Natural killer cell (primary cell): Measurements from ENCODE around the gene SULF2. TPM values are rescaled to one million over a fixed set of nuclear protein-coding genes. Genes with fewer than 3 reads are reported as not detected.

Source experiments
- ATAC-seq, 3 donors: fragments of 150-1000 bp in 2 of 3; fragments of 200-7000 bp in 1 of 3; cut with Tn5 transposase; 1 replicate in 1 of 3; 2 replicates in 2 of 3; pipeline ENCODE4 v1.10.0; 2021; ENCODE audit warnings: mild to moderate bottlenecking in 2 of 3, moderate library complexity in 2 of 3
- DNase-seq, 2 donors: peaks; one replicate each; pipeline versions ENCODE4 v3.0.0 to v3.0.0-alpha.2; 2013 to 2021; ENCODE audit warnings: mixed read lengths in 1 of 2
- H3K27ac ChIP-seq: one replicate; pipeline ENCODE4 v1.5.1; 2013; ENCODE audit warnings: mild to moderate bottlenecking, low read length
- H3K27me3 ChIP-seq: one replicate; pipeline ENCODE4 v1.6.1; 2013; ENCODE audit warnings: low read length; ENCODE audit not compliant: control insufficient read depth, insufficient read depth
- H3K36me3 ChIP-seq: one replicate; pipeline ENCODE4 v1.6.1; 2013; ENCODE audit warnings: low read length; ENCODE audit not compliant: control insufficient read depth, insufficient read depth
- H3K4me1 ChIP-seq: one replicate; pipeline ENCODE4 v1.6.1; 2013; ENCODE audit warnings: low read length; ENCODE audit not compliant: control insufficient read depth, insufficient read depth
- H3K4me3 ChIP-seq: one replicate; pipeline ENCODE4 v1.5.1; 2013; ENCODE audit warnings: low read length
- H3K9me3 ChIP-seq: one replicate; pipeline ENCODE4 v1.6.1; 2013; ENCODE audit warnings: low read length; ENCODE audit not compliant: control insufficient read depth, insufficient read depth
- H3K27ac Mint-ChIP-seq, 2 donors: one replicate each; pipeline ENCODE4 v1.8.0; 2022; ENCODE audit warnings: mild to moderate bottlenecking in 2 of 2, mixed read lengths in 2 of 2, moderate library complexity in 1 of 2
- H3K27me3 Mint-ChIP-seq, 2 donors: one replicate each; pipeline ENCODE4 v1.8.0; 2022; ENCODE audit warnings: low read depth in 2 of 2, mixed read lengths in 2 of 2
- H3K36me3 Mint-ChIP-seq: one replicate; pipeline ENCODE4 v1.8.0; 2022; ENCODE audit warnings: mixed read lengths
- H3K4me1 Mint-ChIP-seq, 2 donors: one replicate each; pipeline ENCODE4 v1.8.0; 2022; ENCODE audit warnings: mixed read lengths in 2 of 2
- H3K4me3 Mint-ChIP-seq: one replicate; pipeline ENCODE4 v1.8.0; 2022; ENCODE audit warnings: mild to moderate bottlenecking, moderate library complexity, mixed read lengths
- H3K9me3 Mint-ChIP-seq, 2 donors: one replicate each; pipeline ENCODE4 v1.8.0; 2022; ENCODE audit warnings: mixed read lengths in 2 of 2
- CTCF ChIP-seq: fragments of 200-600 bp; IDR thresholded peaks from one replicate; pipeline ENCODE4 v1.8.0; 2022; ENCODE audit warnings: antibody characterized with exemption
- WGBS: methylation state at CpG from one replicate; pipeline ENCODE4 v1.1.7; 2013; ENCODE audit warnings: missing lambda C conversion rate; ENCODE audit not compliant: insufficient coverage; 5-methylcytosine and 5-hydroxymethylcytosine counted together
- intact Hi-C: fragments of 100-400 bp; cut with micrococcal nuclease; formaldehyde crosslinking; loops from one replicate; pipeline ENCODE4 v1.14.2; 2022
- total RNA-seq, 4 donors: library from RNA; stranded (reverse); fragments of 120-200 nt in 1 of 4; gene quantifications; one replicate each; pipeline versions ENCODE4 v1.2.3 to v1.2.4, GENCODE V29; 2013 to 2022

SULF2 gene
- total RNA-seq, 3 donors from 2014 or later (not counting 1 experiment from before 2014, with no cell fraction given): 8.1 to 48.7 (median 12.3) TPM

- Mint-ChIP-seq H3K27me3 (peaks cover 0 to 2% of the 10 kb centered on the region in 2 donors), H3K27ac (no peak overlapping the region), H3K9me3 (no peaks in the 10 kb centered on the region), H3K4me3 (no peak overlapping the region), H3K4me1 (peaks cover 21 to 25% of the 10 kb centered on the region in 2 donors), H3K36me3 (no peaks in the 10 kb centered on the region)
- DNase-seq (no peak), ATAC-seq (no peak)
- H3K36me3 ChIP-seq: no peaks in the 10 kb centered on the region
- no peaks in the 10 kb centered on the region for H3K9me3 ChIP-seq
- no peak overlapping the region for H3K27ac ChIP-seq
- WGBS: 55% methylated on average over 11 of the region's 11 CpGs
- H3K27me3 ChIP-seq: no peaks in the 10 kb centered on the region
- H3K4me1 ChIP-seq: peaks cover 21% of the 10 kb centered on the region
- no peak for TF ChIP-seq CTCF
- H3K4me3 ChIP-seq: no peak overlapping the region
- intact Hi-C loops: loop anchor here (10.0 kb wide), 1 partner anchor 611 kb away; no protein-coding TSS in a partner anchor
Observed at GRCh38 chr20:47723322-47723721, 62.0 kb downstream of the SULF2 start.

GRCh38 chr20:47720636-47721427, 64.4 kb downstream of the SULF2 start:
- Histone ChIP-seq H3K36me3 (no peaks in the 10 kb centered on the region), H3K27ac (no peak overlapping the region), H3K9me3 (no peaks in the 10 kb centered on the region), H3K4me1 (no peaks in the 10 kb centered on the region), H3K27me3 (no peaks in the 10 kb centered on the region), H3K4me3 (no peak overlapping the region)
- intact Hi-C loops: loop anchor here (10.0 kb wide), 1 partner anchor 614 kb away; no protein-coding TSS in a partner anchor
- H3K27me3 Mint-ChIP-seq: peaks cover 0 to 5% of the 10 kb centered on the region in 2 donors
- H3K36me3 Mint-ChIP-seq: no peaks in the 10 kb centered on the region
- peaks cover 0 to under 1% of the 10 kb centered on the region in 2 donors for H3K4me1 Mint-ChIP-seq
- no peak for DNase-seq
- WGBS: 73% methylated on average over 7 of the region's 7 CpGs
- TF ChIP-seq CTCF: no peak
- no peak for ATAC-seq
- H3K9me3 Mint-ChIP-seq: no peaks in the 10 kb centered on the region
- H3K4me3 Mint-ChIP-seq: no peak overlapping the region
- no peak overlapping the region for H3K27ac Mint-ChIP-seq

- H3K27ac Mint-ChIP-seq: no peak overlapping the region
- WGBS: 94% methylated on average over 2 of the region's 2 CpGs
- no peaks in the 10 kb centered on the region for H3K9me3 Mint-ChIP-seq
- no peak overlapping the region for H3K4me3 Mint-ChIP-seq
- intact Hi-C loops: loop anchor here (10.0 kb wide), 1 partner anchor 615 kb away; no protein-coding TSS in a partner anchor
- Histone ChIP-seq H3K27ac (no peak overlapping the region), H3K27me3 (no peaks in the 10 kb centered on the region), H3K9me3 (no peaks in the 10 kb centered on the region), H3K4me3 (no peak overlapping the region), H3K36me3 (no peaks in the 10 kb centered on the region), H3K4me1 (no peaks in the 10 kb centered on the region)
- DNase-seq (no peak), ATAC-seq (no peak)
- H3K36me3 Mint-ChIP-seq: no peaks in the 10 kb centered on the region
- no peaks in the 10 kb centered on the region for H3K4me1 Mint-ChIP-seq
- TF ChIP-seq CTCF: no peak
- H3K27me3 Mint-ChIP-seq: peaks cover 0 to 8% of the 10 kb centered on the region in 2 donors
Observed at GRCh38 chr20:47719625-47720024, 65.7 kb downstream of the SULF2 start.
